GM18508 (cell line): ENCODE measurements around the gene MRS2.
"Not testable (repeated sequence)": the region's sequence is repeated elsewhere in the genome, so short reads cannot be mapped to it uniquely, and the experiment has no call there.

Experiments
- ATAC-seq: cut with Tn5 transposase; IDR thresholded peaks from one replicate; pipeline ENCODE4 v1.9.1; 2021; ENCODE audit warnings: moderate number of reproducible peaks; ENCODE audit not compliant: insufficient read depth, unreplicated experiment

Gene MRS2

GRCh38 chr6:24402697-24403500 lies at the start of gene MRS2:
Gene MRS2, plus strand, starts transcription at chr6:24402936. Its CDS starts 111 bp downstream, at chr6:24403047.
- peak; percentile 82 for ATAC-seq

- ATAC-seq = no peak
These were observed 48.9 kb upstream of the MRS2 start for GRCh38 chr6:24353861-24354260.

GRCh38 chr6:24355393-24355792 lies 47.3 kb upstream of the MRS2 start:
- no peak for ATAC-seq

- no peak for ATAC-seq
These were observed 46.3 kb upstream of the MRS2 start for GRCh38 chr6:24356310-24356973.

- no peak for ATAC-seq
These were observed 45.2 kb upstream of the MRS2 start, which contains the start of gene DCDC2 for GRCh38 chr6:24357336-24358218. Gene DCDC2, minus strand, starts transcription at chr6:24358059. Its CDS starts 309 bp downstream, at chr6:24357750.

- ATAC-seq = no peak
These were observed 44.4 kb upstream of the MRS2 start for GRCh38 chr6:24358219-24358821.

- peak; percentile 76 for ATAC-seq
These were observed 42.9 kb upstream of the MRS2 start for GRCh38 chr6:24359640-24360454.

- not testable (repeated sequence) for ATAC-seq
These were observed 40.4 kb upstream of the MRS2 start for GRCh38 chr6:24362363-24362762.

- not testable (repeated sequence) for ATAC-seq
These were observed 37.6 kb upstream of the MRS2 start for GRCh38 chr6:24365103-24365633.

- no peak for ATAC-seq
These were observed 28.1 kb upstream of the MRS2 start for GRCh38 chr6:24374612-24375011.

- ATAC-seq = no peak
These were observed 25.9 kb upstream of the MRS2 start for GRCh38 chr6:24376871-24377270.

GRCh38 chr6:24378473-24379097 lies 24.2 kb upstream of the MRS2 start:
- no peak for ATAC-seq

- ATAC-seq = no peak
These were observed 21.1 kb upstream of the MRS2 start for GRCh38 chr6:24381476-24382219.

GRCh38 chr6:24382220-24382540 lies 20.6 kb upstream of the MRS2 start:
- ATAC-seq = no peak

GRCh38 chr6:24382891-24383494 lies 19.7 kb upstream of the MRS2 start:
- not testable (repeated sequence) for ATAC-seq

GRCh38 chr6:24384369-24385130 lies 18.2 kb upstream of the MRS2 start:
- not testable (repeated sequence) for ATAC-seq
